ENCODE data around the gene PRR20G. TPM values are rescaled to one million over a fixed set of nuclear protein-coding genes. Genes with fewer than 3 reads are reported as not detected.
A peak's percentile ranks its signal among the peaks of the same experiment; 100 is the strongest.

Gene PRR20G
- polyA plus RNA-seq, 3 donors, result not detected

DNA sequence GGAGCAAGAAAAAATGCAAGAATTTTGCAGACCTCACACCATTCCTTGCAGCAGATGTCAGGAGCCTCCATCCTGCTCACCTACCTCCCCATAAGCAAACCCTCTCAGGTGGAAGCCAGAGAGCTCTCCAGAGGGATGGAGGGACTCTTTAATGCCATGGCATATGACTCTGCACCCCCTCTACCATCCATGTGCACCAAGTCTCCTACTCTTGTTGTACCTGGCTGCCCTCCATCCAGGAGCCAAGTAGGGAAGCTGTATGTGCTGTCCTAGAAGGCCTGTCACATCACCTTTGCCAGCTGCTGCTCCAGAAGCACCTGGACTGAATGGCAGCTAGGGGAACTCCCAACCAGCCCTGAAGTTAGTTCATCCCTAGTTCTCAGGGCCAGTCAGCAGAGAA is 38.5 kb upstream of the PRR20G start:
- no peak overlapping the region for H3K4me3 Mint-ChIP-seq

DNA sequence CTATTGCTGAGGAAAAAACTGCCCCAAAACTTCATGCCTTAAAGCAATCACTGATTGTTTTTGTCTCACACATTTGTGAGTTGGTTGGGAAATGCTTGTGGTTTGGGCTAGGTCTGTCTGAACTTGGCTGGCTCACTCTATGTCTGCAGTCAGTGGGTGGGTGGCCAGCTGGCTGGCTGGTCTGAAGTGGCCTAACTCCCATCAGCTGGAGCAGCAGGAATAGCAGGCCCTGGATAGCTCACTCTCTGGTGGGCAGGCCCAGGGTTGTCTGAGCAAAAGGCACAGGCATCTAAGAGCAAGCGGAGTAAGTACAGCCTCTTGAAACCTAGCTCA is 37.7 kb upstream of the PRR20G start:
- peaks cover 11 to 24% of the 10 kb centered on the region in 2 donors for H3K9me3 ChIP-seq (replicated peaks in 1 of 2; ENCODE audit: control insufficient read depth in 1 of 2, insufficient read depth in 1 of 2, low read length in 2 of 2)
- no peaks in the 10 kb centered on the region for H3K27me3 ChIP-seq (ENCODE audit: control insufficient read depth in 2 of 2, insufficient read depth in 2 of 2, low read length in 2 of 2)
- H2AFZ ChIP-seq (ENCODE audit: insufficient read depth, low read depth, low read length, poor library complexity, severe bottlenecking), result no peak overlapping the region
- H3K36me3 Mint-ChIP-seq, result peaks cover 0 to 3% of the 10 kb centered on the region in 2 donors
- H3K27ac Mint-ChIP-seq, result peak overlapping the region in 3 of 7 donors; percentile 30 to 82 (median 32)
- peaks cover 7 to 13% (median 7%) of the 10 kb centered on the region in 3 donors for H3K27me3 Mint-ChIP-seq (ENCODE audit: low read depth in 3 of 3)
- intact Hi-C loops (cut with micrococcal nuclease), result loop anchor here in 1 of 2 donors (10.0 kb wide), 1 partner anchor 51 kb away; no protein-coding TSS in a partner anchor
- H3K4me3 Mint-ChIP-seq, result peak overlapping the region in 1 of 2 donors; percentile 70
- no peaks in the 10 kb centered on the region for H3K36me3 ChIP-seq (replicated peaks in 1 of 2; ENCODE audit: control insufficient read depth in 1 of 2, insufficient read depth in 2 of 2, low read length in 2 of 2)
- TF ChIP-seq, protein P1, sequence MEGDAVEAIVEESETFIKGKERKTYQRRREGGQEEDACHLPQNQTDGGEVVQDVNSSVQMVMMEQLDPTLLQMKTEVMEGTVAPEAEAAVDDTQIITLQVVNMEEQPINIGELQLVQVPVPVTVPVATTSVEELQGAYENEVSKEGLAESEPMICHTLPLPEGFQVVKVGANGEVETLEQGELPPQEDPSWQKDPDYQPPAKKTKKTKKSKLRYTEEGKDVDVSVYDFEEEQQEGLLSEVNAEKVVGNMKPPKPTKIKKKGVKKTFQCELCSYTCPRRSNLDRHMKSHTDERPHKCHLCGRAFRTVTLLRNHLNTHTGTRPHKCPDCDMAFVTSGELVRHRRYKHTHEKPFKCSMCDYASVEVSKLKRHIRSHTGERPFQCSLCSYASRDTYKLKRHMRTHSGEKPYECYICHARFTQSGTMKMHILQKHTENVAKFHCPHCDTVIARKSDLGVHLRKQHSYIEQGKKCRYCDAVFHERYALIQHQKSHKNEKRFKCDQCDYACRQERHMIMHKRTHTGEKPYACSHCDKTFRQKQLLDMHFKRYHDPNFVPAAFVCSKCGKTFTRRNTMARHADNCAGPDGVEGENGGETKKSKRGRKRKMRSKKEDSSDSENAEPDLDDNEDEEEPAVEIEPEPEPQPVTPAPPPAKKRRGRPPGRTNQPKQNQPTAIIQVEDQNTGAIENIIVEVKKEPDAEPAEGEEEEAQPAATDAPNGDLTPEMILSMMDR (IDR thresholded peaks at IDR 0.05), result no peak
- H3K4me1 ChIP-seq (ENCODE audit: control insufficient read depth in 1 of 2, insufficient read depth in 2 of 2, low read length in 2 of 2), result peaks cover 24 to 25% of the 10 kb centered on the region in 2 donors
- H3K9me3 Mint-ChIP-seq, result peaks cover 9 to 35% (median 27%) of the 10 kb centered on the region in 7 donors
- no peaks in the 10 kb centered on the region for H3K79me2 ChIP-seq (ENCODE audit: insufficient read depth, low read length)
- H3K4me2 ChIP-seq (replicated peaks; ENCODE audit: extremely low read depth, low read length, poor library complexity, severe bottlenecking), result peak overlapping the region; percentile 31
- H3K4me3 ChIP-seq (replicated peaks in 1 of 3; ENCODE audit: low read depth in 2 of 3, low read length in 3 of 3), result peak overlapping the region in 1 of 3 experiments; percentile 37
- no peaks in the 10 kb centered on the region for H4K20me1 ChIP-seq (ENCODE audit: insufficient read depth, low read length)
- H3K4me1 Mint-ChIP-seq, result peaks cover 28% of the 10 kb centered on the region
- H3K9ac ChIP-seq (ENCODE audit: insufficient read depth, low read length, poor library complexity, severe bottlenecking), result no peak overlapping the region
- peak; percentile 12 to 38 (median 20) for DNase-seq
- 100% methylated on average over 1 of the region's 1 CpG for WGBS (ENCODE audit: insufficient coverage)
- peak overlapping the region; percentile 6 to 55 for H3K27ac ChIP-seq (ENCODE audit: low read depth in 1 of 2, low read length in 2 of 2)

More for the DNA sequence above, 38.5 kb upstream of the PRR20G start:
- Histone ChIP-seq H3K4me2 (replicated peaks; ENCODE audit: extremely low read depth, low read length, poor library complexity, severe bottlenecking) (no peak overlapping the region), H3K36me3 (replicated peaks in 1 of 2; ENCODE audit: control insufficient read depth in 1 of 2, insufficient read depth in 2 of 2, low read length in 2 of 2) (no peaks in the 10 kb centered on the region), H3K27ac (ENCODE audit: low read depth in 1 of 2, low read length in 2 of 2) (no peak overlapping the region), H3K4me1 (ENCODE audit: control insufficient read depth in 1 of 2, insufficient read depth in 2 of 2, low read length in 2 of 2) (peaks cover 24 to 25% of the 10 kb centered on the region in 2 donors), H3K4me3 (replicated peaks in 1 of 3; ENCODE audit: low read depth in 2 of 3, low read length in 3 of 3) (no peak overlapping the region), H2AFZ (ENCODE audit: insufficient read depth, low read depth, low read length, poor library complexity, severe bottlenecking) (no peak overlapping the region), H3K9me3 (replicated peaks in 1 of 2; ENCODE audit: control insufficient read depth in 1 of 2, insufficient read depth in 1 of 2, low read length in 2 of 2) (peaks cover 16 to 24% of the 10 kb centered on the region in 2 donors), H4K20me1 (ENCODE audit: insufficient read depth, low read length) (no peaks in the 10 kb centered on the region), H3K79me2 (ENCODE audit: insufficient read depth, low read length) (no peaks in the 10 kb centered on the region), H3K9ac (ENCODE audit: insufficient read depth, low read length, poor library complexity, severe bottlenecking) (no peak overlapping the region), H3K27me3 (ENCODE audit: control insufficient read depth in 2 of 2, insufficient read depth in 2 of 2, low read length in 2 of 2) (peaks cover 0 to 3% of the 10 kb centered on the region in 2 donors)
- Mint-ChIP-seq H3K27ac (peak overlapping the region in 2 of 7 donors; percentile 2 to 42), H3K36me3 (peaks cover 0 to 3% of the 10 kb centered on the region in 2 donors), H3K4me1 (peaks cover 28% of the 10 kb centered on the region), H3K9me3 (peaks cover 11 to 34% (median 26%) of the 10 kb centered on the region in 7 donors), H3K27me3 (ENCODE audit: low read depth in 3 of 3) (peaks cover 5 to 7% (median 6%) of the 10 kb centered on the region in 3 donors)
- intact Hi-C loops (cut with micrococcal nuclease), result loop anchor here in 1 of 2 donors (10.0 kb wide), 1 partner anchor 52 kb away; no protein-coding TSS in a partner anchor
- TF ChIP-seq, protein P1 (IDR thresholded peaks at IDR 0.05), result no peak
- DNase-seq, result no peak

Data from CD14-positive monocyte (primary cell).